Neuronal stem cell (in vitro differentiated cells): ENCODE results near the gene C4orf33.

Source experiments
- DNase-seq: peaks from one replicate; pipeline ENCODE4 v3.0.0-alpha.2; 2013; ENCODE audit warnings: low spot score
- H2AFZ ChIP-seq: one replicate; pipeline ENCODE4 v1.6.1; 2013; ENCODE audit warnings: mild to moderate bottlenecking, low read length, inconsistent platforms
- H2AK5ac ChIP-seq: 2 replicates; pipeline ENCODE4 v1.6.1; 2013; ENCODE audit warnings: low read depth, mild to moderate bottlenecking, inconsistent platforms, low read length, moderate library complexity, mixed read lengths
- H2BK120ac ChIP-seq: 2 replicates; pipeline ENCODE4 v1.6.1; 2013; ENCODE audit warnings: low read depth, mild to moderate bottlenecking, inconsistent platforms, low read length, moderate library complexity, mixed read lengths
- H2BK12ac ChIP-seq: one replicate; pipeline ENCODE4 v1.6.1; 2013; ENCODE audit warnings: low read length, inconsistent platforms
- H2BK15ac ChIP-seq: 2 replicates; pipeline ENCODE4 v1.6.1; 2013; ENCODE audit warnings: mild to moderate bottlenecking, low read length, inconsistent platforms, mixed read lengths
- H2BK5ac ChIP-seq: one replicate; pipeline ENCODE4 v1.6.1; 2013; ENCODE audit warnings: inconsistent platforms, mild to moderate bottlenecking, low read length, moderate library complexity
- H3K14ac ChIP-seq: one replicate; pipeline ENCODE4 v1.6.1; 2013; ENCODE audit warnings: low read length, inconsistent platforms
- H3K18ac ChIP-seq: 2 replicates; pipeline ENCODE4 v1.6.1; 2013; ENCODE audit warnings: low read length, inconsistent platforms
- H3K23ac ChIP-seq: 2 replicates; pipeline ENCODE4 v1.6.1; 2013; ENCODE audit warnings: low read depth, mild to moderate bottlenecking, mixed read lengths, low read length, inconsistent platforms; ENCODE audit not compliant: poor library complexity
- H3K27ac ChIP-seq: replicated peaks from 3 replicates; pipeline ENCODE4 v1.5.1; 2013; ENCODE audit warnings: low read length, inconsistent platforms
- H3K27me3 ChIP-seq, 3 experiments: 2 replicates each; pipeline ENCODE4 v1.6.1; 2013; ENCODE audit warnings: low read length in 3 of 3, mild to moderate bottlenecking in 2 of 3, inconsistent platforms in 1 of 3, low read depth in 1 of 3, mixed read lengths in 1 of 3, moderate library complexity in 1 of 3; ENCODE audit not compliant: control insufficient read depth in 3 of 3, insufficient read depth in 3 of 3
- H3K36me3 ChIP-seq, 2 donors: replicated peaks in 1 of 2; 2 replicates each; pipeline ENCODE4 v1.6.1; 2013; ENCODE audit warnings: low read length in 2 of 2; ENCODE audit not compliant: control insufficient read depth in 2 of 2, insufficient read depth in 2 of 2
- H3K4ac ChIP-seq: 2 replicates; pipeline ENCODE4 v1.6.1; 2013; ENCODE audit warnings: inconsistent platforms, mild to moderate bottlenecking, low read length, moderate library complexity
- H3K4me1 ChIP-seq, 2 donors: 1 replicate in 1 of 2; 2 replicates in 1 of 2; pipeline ENCODE4 v1.6.1; 2013; ENCODE audit warnings: low read length in 2 of 2, low read depth in 1 of 2; ENCODE audit not compliant: control insufficient read depth in 2 of 2, insufficient read depth in 1 of 2
- H3K4me2 ChIP-seq: one replicate; pipeline ENCODE4 v1.6.1; 2013; ENCODE audit warnings: mild to moderate bottlenecking, low read length, inconsistent platforms; ENCODE audit not compliant: insufficient read depth, poor library complexity, severe bottlenecking
- H3K4me3 ChIP-seq, 2 donors: 2 replicates each; pipeline ENCODE4 v1.5.1; 2013; ENCODE audit warnings: low read length in 2 of 2, mild to moderate bottlenecking in 2 of 2, inconsistent platforms in 1 of 2, moderate library complexity in 1 of 2
- H3K79me1 ChIP-seq: one replicate; pipeline ENCODE4 v1.6.1; 2013; ENCODE audit warnings: low read depth, mild to moderate bottlenecking, inconsistent platforms, low read length, moderate library complexity
- H3K9ac ChIP-seq: one replicate; pipeline ENCODE4 v1.6.1; 2013; ENCODE audit warnings: mild to moderate bottlenecking, low read depth, low read length, inconsistent platforms; ENCODE audit not compliant: poor library complexity
- H3K9me3 ChIP-seq, 2 donors: replicated peaks in 1 of 2; 2 replicates each; pipeline versions ENCODE3 to v1.6.1; 2013; ENCODE audit warnings: low read length in 2 of 2, mild to moderate bottlenecking in 2 of 2, inconsistent platforms in 1 of 2, low read depth in 1 of 2, mixed read lengths in 1 of 2, moderate library complexity in 1 of 2; ENCODE audit not compliant: control insufficient read depth in 2 of 2, insufficient read depth in 1 of 2
- H4K8ac ChIP-seq: one replicate; pipeline ENCODE4 v1.6.1; 2013; ENCODE audit warnings: low read depth, mild to moderate bottlenecking, inconsistent platforms, low read length, moderate library complexity
- H4K91ac ChIP-seq: one replicate; pipeline ENCODE4 v1.6.1; 2013; ENCODE audit warnings: low read length, low read depth, mild to moderate bottlenecking, inconsistent platforms; ENCODE audit not compliant: poor library complexity
- WGBS, 2 donors: extraction: QIAGEN DNeasy Blood & Tissue Kit; methylation state at CpG; one replicate each; pipeline ENCODE4 v1.1.7; 2013; ENCODE audit warnings: missing lambda C conversion rate in 2 of 2, mixed read lengths in 1 of 2; ENCODE audit not compliant: insufficient read length in 2 of 2, insufficient replicate concordance in 1 of 2; ENCODE audit errors: extremely low coverage in 2 of 2; 5-methylcytosine and 5-hydroxymethylcytosine counted together

C4orf33 gene

GRCh38 chr4:129110931-129111330 is 15.0 kb downstream of the C4orf33 start:
- peaks cover 0 to 5% of the 10 kb centered on the region in 2 donors for H3K4me1 ChIP-seq
- H3K23ac ChIP-seq: no peak overlapping the region
- H3K27ac ChIP-seq: no peak overlapping the region
- no peak overlapping the region for H3K4ac ChIP-seq
- no peaks in the 10 kb centered on the region for H3K79me1 ChIP-seq
- H2AK5ac ChIP-seq: no peak overlapping the region
- no peak overlapping the region for H2AFZ ChIP-seq
- H3K4me3 ChIP-seq: no peak overlapping the region
- H3K18ac ChIP-seq: no peak overlapping the region
- no CpG with 5 or more reads among the region's 3 CpGs for WGBS, 2 donors
- H2BK5ac ChIP-seq: no peak overlapping the region
- H3K9ac ChIP-seq: no peak overlapping the region
- no peak overlapping the region for H4K91ac ChIP-seq
- no peak overlapping the region for H3K4me2 ChIP-seq
- no peak overlapping the region for H2BK15ac ChIP-seq
- no peaks in the 10 kb centered on the region for H3K36me3 ChIP-seq
- H3K14ac ChIP-seq: no peak overlapping the region
- no peaks in the 10 kb centered on the region for H3K27me3 ChIP-seq
- H3K9me3 ChIP-seq: no peaks in the 10 kb centered on the region
- no peak overlapping the region for H2BK120ac ChIP-seq
- no peak overlapping the region for H2BK12ac ChIP-seq
- H4K8ac ChIP-seq: no peak overlapping the region
- no peak for DNase-seq

GRCh38 chr4:129111919-129112318 is 16.0 kb downstream of the C4orf33 start:
- H3K23ac ChIP-seq: no peak overlapping the region
- no peaks in the 10 kb centered on the region for H3K9me3 ChIP-seq
- H3K79me1 ChIP-seq: no peaks in the 10 kb centered on the region
- peaks cover 0 to 5% of the 10 kb centered on the region in 2 donors for H3K4me1 ChIP-seq
- H2BK15ac ChIP-seq: no peak overlapping the region
- no peak overlapping the region for H3K4me2 ChIP-seq
- no peak overlapping the region for H2BK5ac ChIP-seq
- no peak overlapping the region for H3K9ac ChIP-seq
- no peaks in the 10 kb centered on the region for H3K27me3 ChIP-seq
- no peak overlapping the region for H3K27ac ChIP-seq
- DNase-seq: no peak
- no peak overlapping the region for H3K18ac ChIP-seq
- no peak overlapping the region for H2BK120ac ChIP-seq
- H2AFZ ChIP-seq: no peak overlapping the region
- H2BK12ac ChIP-seq: no peak overlapping the region
- H3K36me3 ChIP-seq: no peaks in the 10 kb centered on the region
- H2AK5ac ChIP-seq: no peak overlapping the region
- H3K4ac ChIP-seq: no peak overlapping the region
- H3K4me3 ChIP-seq: no peak overlapping the region
- no peak overlapping the region for H4K91ac ChIP-seq
- no peak overlapping the region for H4K8ac ChIP-seq
- no peak overlapping the region for H3K14ac ChIP-seq

GRCh38 chr4:129113434-129113833 is 17.5 kb downstream of the C4orf33 start:
- Histone ChIP-seq H3K4me1 (peaks cover 0 to 5% of the 10 kb centered on the region in 2 donors), H3K4me2 (no peak overlapping the region), H3K9me3 (no peaks in the 10 kb centered on the region), H3K27me3 (no peaks in the 10 kb centered on the region), H3K27ac (no peak overlapping the region), H3K18ac (no peak overlapping the region), H4K8ac (no peak overlapping the region), H3K9ac (no peak overlapping the region), H3K4me3 (no peak overlapping the region), H2BK12ac (no peak overlapping the region), H3K4ac (no peak overlapping the region), H4K91ac (no peak overlapping the region), H2AFZ (no peak overlapping the region), H2BK5ac (no peak overlapping the region), H3K14ac (no peak overlapping the region), H2AK5ac (no peak overlapping the region), H3K36me3 (no peaks in the 10 kb centered on the region), H3K79me1 (no peaks in the 10 kb centered on the region), H2BK120ac (no peak overlapping the region), H2BK15ac (no peak overlapping the region), H3K23ac (no peak overlapping the region)
- no peak for DNase-seq
- WGBS, 2 donors: no CpG with 5 or more reads among the region's 1 CpG

- no peak overlapping the region for H3K23ac ChIP-seq
- H2BK120ac ChIP-seq: no peak overlapping the region
- H3K14ac ChIP-seq: no peak overlapping the region
- H3K27me3 ChIP-seq: no peaks in the 10 kb centered on the region
- no peaks in the 10 kb centered on the region for H3K36me3 ChIP-seq
- no peak overlapping the region for H3K27ac ChIP-seq
- no CpG with 5 or more reads among the region's 1 CpG for WGBS, 2 donors
- no peak overlapping the region for H3K4ac ChIP-seq
- no peak overlapping the region for H3K9ac ChIP-seq
- no peak overlapping the region for H2BK5ac ChIP-seq
- H3K4me1 ChIP-seq: peaks cover 0 to 5% of the 10 kb centered on the region in 2 donors
- no peaks in the 10 kb centered on the region for H3K79me1 ChIP-seq
- no peak overlapping the region for H3K4me2 ChIP-seq
- no peak overlapping the region for H4K91ac ChIP-seq
- H2BK15ac ChIP-seq: no peak overlapping the region
- H2AFZ ChIP-seq: no peak overlapping the region
- H4K8ac ChIP-seq: no peak overlapping the region
- H2AK5ac ChIP-seq: no peak overlapping the region
- H2BK12ac ChIP-seq: no peak overlapping the region
- H3K4me3 ChIP-seq: no peak overlapping the region
- H3K18ac ChIP-seq: no peak overlapping the region
- DNase-seq: no peak
- no peaks in the 10 kb centered on the region for H3K9me3 ChIP-seq
Observed at GRCh38 chr4:129113919-129114318, 18.0 kb downstream of the C4orf33 start.
